Measurements from ENCODE around the gene CNTN4. TPM values are rescaled to one million over a fixed set of nuclear protein-coding genes. Genes with fewer than 3 reads are reported as not detected.

The CNTN4 gene
- total RNA-seq, 1 experiment from 2014 or later: not detected

DNA sequence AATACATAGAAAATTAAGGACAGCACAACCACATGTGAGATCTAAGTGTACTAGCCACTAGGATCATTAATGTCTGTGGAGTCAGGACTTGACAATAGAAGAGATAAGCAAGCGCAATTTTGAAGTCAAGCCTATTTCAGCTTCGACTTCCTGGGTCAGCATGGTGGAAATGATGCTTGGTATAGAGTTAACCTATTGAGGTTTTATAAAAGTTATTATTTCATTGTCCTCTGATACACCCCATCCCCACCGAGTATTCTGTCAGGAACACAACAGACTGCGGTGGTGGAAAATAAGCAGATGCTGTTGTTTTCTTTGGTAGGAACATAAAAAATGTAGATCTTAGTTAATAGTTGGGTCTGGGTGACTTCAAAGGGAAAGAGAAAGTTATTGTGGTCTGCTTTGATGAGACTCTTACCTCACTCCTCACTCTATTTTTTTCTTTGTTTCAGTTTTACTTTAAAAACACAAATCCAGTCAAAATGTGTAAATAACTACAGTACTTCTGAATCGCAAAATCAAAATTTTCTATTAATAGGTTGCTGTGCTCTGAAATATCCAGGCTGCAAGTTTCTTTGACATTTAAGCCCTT is 929.4 kb downstream of the CNTN4 start (continued):
- TF ChIP-seq GRHL2 (CRISPR knock-in tag; IDR thresholded peaks at IDR 0.05; ENCODE audit: insufficient replicate concordance, severe bottlenecking) (no peak), AR (CRISPR knock-in tag; IDR thresholded peaks at IDR 0.05) (no peak), CREM (CRISPR knock-in tag; IDR thresholded peaks at IDR 0.05) (no peak)

DNA sequence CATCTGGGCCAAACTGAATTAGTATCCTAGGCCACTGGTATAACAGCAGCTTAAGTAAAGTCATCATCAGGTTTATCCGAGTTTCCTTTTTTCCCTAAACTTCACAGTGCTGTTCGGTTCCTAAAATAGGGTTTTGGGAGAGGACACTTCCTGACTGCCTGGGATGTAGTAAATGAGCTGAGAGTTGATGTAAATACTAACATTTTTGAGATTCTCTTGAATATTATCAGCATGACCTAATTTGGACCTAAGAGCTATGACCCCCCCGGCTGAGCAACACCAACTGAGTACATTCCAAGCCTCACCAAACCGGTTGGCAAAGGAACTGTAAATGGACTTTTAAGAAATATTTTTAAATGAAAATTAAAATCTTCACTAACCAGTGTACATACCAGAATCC is 932.7 kb downstream of the CNTN4 start:
- no peaks in the 10 kb centered on the region for H3K27me3 Mint-ChIP-seq (ENCODE audit: low read depth)
- no peak for DNase-seq (ENCODE audit: low spot score)
- ChIA-PET CTCF (no interaction called here), POLR2A (no interaction called here)
- no peak; the same call in 1 of the 2 replicates for ATAC-seq
- no peak for TF ChIP-seq NFE2L1 (CRISPR knock-in tag; IDR thresholded peaks at IDR 0.05)
- no peak for TF ChIP-seq ARID4B (CRISPR knock-in tag; IDR thresholded peaks at IDR 0.05; ENCODE audit: borderline replicate concordance)
- no peak for TF ChIP-seq SMAD4 (CRISPR knock-in tag; IDR thresholded peaks at IDR 0.05)
- TF ChIP-seq ERG (CRISPR knock-in tag; IDR thresholded peaks at IDR 0.05): no peak
- no peak for TF ChIP-seq ZBTB43 (CRISPR knock-in tag; IDR thresholded peaks at IDR 0.05)
- no peak overlapping the region for H3K27ac Mint-ChIP-seq
- H3K4me1 Mint-ChIP-seq: no peaks in the 10 kb centered on the region
- no peak overlapping the region for H3K4me3 Mint-ChIP-seq
- peaks cover 64% of the 10 kb centered on the region for H3K9me3 Mint-ChIP-seq
- H3K36me3 Mint-ChIP-seq: peaks cover 29% of the 10 kb centered on the region

DNA sequence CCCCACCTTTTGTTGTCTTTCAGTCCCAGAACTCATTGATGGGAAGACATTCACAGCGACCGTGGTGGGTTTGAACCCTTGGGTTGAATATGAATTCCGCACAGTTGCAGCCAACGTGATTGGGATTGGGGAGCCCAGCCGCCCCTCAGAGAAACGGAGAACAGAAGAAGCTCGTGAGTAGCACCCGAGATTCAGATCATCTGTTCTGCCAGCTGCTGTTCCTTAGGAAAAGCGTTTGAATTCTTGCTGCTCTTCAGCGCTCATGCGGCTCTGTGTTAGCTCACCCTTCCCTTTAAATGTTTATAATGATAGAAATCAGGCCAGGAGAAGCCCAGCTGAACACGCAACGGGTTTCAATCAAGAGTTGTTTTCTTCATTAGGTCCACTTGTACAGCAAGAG is 938.5 kb downstream of the CNTN4 start:
- peaks cover 71% of the 10 kb centered on the region for H3K9me3 Mint-ChIP-seq
- no peak overlapping the region for H3K27ac Mint-ChIP-seq
- peaks cover 9% of the 10 kb centered on the region; the same call in 1 of the 2 replicates for H3K4me1 Mint-ChIP-seq
- ChIA-PET CTCF (no interaction called here), POLR2A (no interaction called here)
- ATAC-seq (no peak), DNase-seq (ENCODE audit: low spot score) (no peak)
- H3K36me3 Mint-ChIP-seq: peaks cover 58% of the 10 kb centered on the region
- peaks cover 12% of the 10 kb centered on the region; the same call in 1 of the 2 replicates for H3K27me3 Mint-ChIP-seq (ENCODE audit: low read depth)
- TF ChIP-seq ZNF317 (CRISPR knock-in tag; IDR thresholded peaks at IDR 0.05; ENCODE audit: borderline replicate concordance, low read depth): no peak
- TF ChIP-seq ERG (CRISPR knock-in tag; IDR thresholded peaks at IDR 0.05): no peak
- TF ChIP-seq ARID4B (CRISPR knock-in tag; IDR thresholded peaks at IDR 0.05; ENCODE audit: borderline replicate concordance): no peak
- no peak for TF ChIP-seq ZBTB21 (CRISPR knock-in tag; IDR thresholded peaks at IDR 0.05; ENCODE audit: borderline replicate concordance)
- TF ChIP-seq TEAD4 (CRISPR knock-in tag; IDR thresholded peaks at IDR 0.05): no peak
- TF ChIP-seq ETV6 (CRISPR knock-in tag; IDR thresholded peaks at IDR 0.05): no peak
- H3K4me3 Mint-ChIP-seq: no peak overlapping the region
